EH (cell line): ENCODE measurements around the gene SNX32.

ENCODE experiments used
- DNase-seq: peaks from one replicate; pipeline ENCODE4 v3.0.0-alpha.2; 2015; ENCODE audit warnings: low read depth

The SNX32 gene

DNA sequence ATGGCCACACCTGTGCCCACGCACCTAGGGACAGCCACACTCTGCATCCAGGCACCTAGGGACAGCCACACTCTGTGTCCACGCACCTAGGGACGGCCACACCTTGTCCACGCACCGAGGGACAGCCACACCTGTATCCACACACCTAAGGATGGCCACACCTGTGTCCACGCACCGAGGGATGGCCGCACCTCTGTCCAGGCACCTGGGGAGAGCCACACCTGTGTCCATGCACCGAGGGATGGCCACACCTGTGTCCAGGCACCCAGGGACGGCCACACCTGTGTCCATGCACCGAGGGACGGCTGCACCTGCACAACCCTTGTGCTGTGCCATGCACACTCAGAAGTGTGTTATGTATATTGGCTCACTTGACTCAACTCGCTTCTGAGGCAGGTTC lies 36.1 kb upstream of the SNX32 start:
- no peak for DNase-seq

DNA sequence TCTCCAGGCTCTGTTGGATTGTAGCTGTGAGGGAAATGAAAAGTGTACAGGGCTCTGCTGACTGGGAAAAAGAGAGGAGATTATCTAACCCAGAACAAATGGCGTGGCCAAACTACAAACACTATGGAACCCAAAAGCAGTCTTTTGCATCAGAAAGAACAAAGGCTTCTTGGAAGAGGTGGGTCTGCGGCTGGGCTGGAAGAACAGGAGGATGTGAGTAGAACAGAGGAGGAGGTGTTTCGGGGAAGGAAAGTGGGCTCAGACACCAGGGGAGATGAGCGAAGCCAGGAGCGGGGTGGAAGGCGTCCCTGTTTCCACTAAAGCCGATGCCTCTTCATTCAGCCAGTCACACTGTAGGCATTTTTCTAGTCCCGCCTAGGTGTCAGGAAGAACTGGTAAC lies 34.9 kb upstream of the SNX32 start:
- no peak for DNase-seq

DNA sequence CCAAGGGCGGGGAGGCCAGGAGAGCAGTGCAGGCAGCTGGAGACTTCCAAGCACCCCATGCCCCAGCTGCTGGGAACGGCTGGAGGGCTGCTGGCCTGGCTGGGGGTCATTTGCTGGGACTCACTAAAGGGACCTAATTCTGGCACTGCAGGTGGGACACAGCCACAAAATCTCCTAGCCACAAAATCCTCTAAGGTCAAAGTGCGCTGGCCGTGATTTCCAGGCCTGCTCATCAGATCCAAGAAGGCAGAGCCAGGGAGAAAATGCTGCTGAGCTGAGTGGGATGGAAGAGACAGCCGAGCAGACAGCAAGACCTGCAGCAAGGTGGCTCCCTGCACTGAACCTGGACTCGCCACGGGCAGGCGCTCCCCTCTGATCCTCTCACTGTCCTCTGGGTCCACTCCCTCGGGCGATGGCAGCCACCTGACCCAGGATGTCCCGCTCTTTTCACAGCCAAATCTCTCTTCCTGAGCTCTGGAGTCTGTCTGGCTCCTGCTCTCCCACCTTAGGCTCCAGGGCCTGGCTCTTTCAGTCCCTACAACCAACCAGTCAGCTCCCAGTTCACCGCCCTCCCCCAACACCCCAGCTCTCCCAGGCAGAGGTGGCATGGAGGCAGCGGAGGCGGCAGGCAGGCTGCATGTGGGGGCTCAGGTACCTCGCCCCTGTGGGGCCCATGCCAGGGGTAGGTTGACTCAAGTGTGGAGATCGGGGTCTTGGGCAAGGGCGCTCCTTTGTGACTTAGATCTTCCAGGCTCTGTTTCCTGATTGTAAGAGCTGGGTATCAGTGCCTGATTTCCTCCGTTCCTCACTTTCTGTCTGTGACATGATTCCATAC lies 32.4 kb upstream of the SNX32 start:
- no peak for DNase-seq

DNA sequence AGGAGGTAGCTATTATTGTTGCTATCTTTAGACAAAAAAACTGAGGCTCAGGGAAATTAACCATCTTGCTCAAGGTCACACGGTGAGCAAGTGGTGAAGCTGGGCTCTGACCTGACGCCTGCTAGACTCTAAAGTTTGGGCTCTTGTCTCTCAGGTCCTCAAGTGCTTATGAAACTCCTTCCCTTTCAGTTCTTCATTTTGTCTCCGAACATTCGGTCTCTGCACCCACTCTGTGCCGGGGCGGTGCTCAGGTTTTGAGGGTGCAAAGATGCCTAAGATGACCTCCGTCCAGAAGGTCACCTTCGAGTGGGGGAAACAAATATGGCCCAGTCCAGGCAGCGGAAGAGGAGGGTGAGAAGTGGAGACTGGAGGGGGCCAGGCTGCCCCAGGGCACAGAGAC lies 30.9 kb upstream of the SNX32 start:
- no peak for DNase-seq

DNA sequence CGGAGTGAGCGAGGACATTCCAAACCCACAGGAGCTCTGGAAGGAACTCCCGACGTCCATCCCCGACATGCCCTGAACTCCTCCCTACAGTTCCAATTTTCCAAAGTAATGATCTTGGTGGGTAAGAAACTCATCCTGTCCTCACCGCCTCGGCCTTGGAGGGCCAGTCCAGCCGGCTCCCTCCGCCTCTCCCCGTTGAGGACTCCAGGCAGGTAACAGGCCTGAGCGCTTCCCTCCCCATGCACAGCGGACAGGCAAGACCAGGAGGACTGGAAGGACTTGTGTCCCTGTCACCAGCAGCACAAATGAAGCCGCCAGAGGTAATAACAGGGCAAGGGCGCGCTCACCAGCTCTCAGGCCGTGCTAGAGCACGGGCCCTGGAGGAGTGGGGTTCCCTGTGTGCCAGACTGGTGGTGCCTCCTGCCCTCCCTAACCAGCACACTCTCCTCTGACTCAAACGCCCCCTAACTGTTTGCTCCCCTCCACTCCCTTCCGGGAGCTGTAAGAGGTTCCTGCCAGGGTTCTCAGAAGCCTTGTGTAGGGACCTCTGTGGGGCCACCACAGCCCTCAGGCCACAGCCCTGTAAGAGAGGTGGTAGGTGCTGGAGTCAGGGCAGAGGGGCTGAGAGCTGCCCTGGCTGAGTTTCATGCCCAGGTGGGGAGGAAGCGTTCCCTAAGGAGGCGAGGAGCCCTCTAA lies 29.8 kb upstream of the SNX32 start:
- DNase-seq, result no peak

DNA sequence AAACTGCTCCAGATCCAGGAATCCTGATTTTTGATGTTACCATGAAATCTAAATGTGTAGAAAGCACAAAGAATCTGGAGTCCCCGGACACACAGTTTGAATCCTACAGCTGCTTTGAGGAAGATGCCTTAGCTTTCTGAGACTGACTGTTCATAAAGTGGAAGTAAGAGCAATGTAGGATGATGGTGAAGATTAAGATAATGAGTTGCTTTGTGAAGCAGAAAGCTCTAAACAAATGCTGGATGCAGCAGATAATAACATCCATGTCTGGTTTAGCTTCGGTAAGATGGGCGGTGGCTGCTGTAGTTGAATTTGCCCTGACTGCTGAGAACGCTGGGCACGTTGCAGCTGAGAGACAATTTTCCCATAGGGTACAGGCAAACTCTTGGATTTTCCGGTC lies 26.8 kb upstream of the SNX32 start:
- DNase-seq, result no peak

DNA sequence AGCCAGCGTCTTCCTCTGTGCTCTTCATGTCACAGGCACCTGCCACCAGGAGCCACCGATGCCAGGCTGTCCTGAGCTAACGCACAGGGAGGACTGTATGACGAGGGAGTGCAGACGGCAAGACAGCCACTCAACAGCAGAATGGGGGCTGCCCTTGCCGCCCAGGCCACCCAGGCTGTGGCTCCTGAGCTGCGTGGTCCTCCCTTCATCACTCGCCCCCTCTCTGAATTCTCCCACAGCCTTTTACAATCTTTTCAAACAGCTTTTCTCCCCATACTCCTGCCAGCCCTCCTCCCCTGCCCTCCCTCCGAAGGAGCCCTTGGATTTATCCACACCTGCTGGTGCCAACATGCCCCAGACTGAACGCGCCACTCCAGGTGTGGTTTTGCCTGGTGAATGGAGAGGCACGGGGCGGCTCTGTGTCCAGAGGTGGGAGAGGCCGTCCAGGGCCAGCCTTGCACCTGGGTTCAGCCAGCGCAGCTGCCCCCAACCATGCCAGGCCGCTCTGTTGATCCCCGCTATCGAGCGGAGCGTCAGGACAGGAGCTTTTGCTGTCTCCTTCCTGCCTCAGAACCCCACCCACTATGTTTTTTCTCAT lies 24.9 kb upstream of the SNX32 start:
- DNase-seq, result no peak

DNA sequence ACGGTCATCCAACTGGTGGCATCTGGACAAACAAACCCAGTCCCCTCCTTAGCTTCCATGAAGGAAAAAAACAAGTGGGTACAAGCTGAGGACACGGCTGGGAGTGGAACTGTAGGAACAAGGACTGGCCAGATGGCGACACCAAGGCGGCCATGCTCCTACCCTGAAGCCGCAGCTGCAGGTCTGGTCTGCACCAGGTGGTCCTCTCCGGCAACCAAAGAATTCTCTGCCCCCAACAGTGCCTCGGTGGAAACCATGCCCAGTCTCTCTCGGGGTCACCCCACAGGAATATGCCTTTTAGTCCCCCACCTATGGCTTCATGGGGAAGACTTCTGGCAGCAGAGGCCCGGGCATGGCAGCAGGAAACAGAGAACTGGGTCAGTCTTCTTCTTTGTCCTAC lies 24.3 kb upstream of the SNX32 start:
- DNase-seq, result no peak

DNA sequence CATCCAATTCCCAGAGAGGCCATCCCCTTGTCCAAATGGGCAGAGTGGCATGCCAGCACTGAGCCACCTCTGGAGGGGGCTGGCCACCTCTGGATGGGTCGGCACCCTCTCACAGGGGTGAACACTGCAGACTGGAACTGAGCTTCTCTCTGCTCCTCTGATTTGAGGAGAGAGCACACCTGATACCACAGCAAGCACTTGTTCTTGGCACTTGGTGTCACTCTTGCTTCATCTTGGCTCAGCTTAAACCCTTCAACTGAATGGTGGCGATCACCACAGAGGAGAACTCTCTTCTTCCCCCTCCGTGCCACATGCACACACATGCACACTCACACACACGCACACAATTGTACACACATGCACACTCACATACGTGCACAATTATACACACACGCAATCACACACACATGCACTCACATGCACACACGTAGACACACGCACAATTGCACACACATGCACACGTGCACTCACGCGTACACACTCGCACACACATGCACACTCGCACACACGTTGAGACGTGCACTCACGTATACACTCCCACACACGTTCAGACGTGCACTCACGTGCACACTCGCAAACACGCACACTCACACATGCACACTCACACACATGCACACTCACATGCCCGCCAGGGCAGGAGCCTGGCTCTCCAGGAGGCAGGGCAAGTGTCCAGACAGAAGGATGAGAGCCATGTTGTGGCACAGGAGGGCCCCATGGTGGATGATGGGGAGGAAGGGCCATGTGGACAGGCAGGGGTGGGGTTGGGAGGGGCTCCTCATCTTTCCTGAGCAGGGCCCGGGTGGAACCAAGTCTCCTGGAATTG lies 23.5 kb upstream of the SNX32 start:
- no peak for DNase-seq

DNA sequence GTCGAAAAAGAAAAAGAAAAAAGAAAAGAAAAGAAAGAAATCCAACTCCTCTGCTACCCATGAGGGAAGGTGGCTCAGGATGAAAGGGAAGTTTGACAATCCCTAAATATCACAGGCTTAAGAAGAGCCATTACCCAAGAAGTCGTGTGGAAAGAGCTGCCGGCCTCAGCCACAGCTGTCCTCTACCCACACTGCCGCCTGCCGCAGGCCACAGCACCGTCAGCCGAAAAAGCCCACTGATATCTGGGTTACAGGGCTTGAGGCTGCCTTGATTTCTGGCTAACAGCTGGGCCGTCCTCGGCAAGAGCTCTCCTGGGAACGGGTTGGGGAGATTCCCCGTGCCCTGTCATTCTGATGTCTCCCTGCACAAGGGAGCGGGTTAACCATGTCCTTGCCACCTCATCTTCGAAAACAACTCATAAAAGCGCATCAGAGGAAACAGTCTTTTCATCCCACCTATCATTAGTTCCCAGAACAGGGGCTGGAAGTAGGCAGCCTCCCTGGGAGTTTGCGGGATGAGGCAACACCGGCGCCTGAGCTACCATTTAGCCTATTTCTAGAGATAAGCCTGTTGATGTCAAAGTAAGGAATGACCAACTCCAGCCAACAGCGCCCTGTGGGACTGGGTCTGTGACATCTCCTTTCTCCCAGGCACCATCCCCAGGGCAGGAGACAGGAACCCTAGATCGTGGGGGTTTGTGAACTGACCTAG lies 21.8 kb upstream of the SNX32 start:
- DNase-seq, result no peak

DNA sequence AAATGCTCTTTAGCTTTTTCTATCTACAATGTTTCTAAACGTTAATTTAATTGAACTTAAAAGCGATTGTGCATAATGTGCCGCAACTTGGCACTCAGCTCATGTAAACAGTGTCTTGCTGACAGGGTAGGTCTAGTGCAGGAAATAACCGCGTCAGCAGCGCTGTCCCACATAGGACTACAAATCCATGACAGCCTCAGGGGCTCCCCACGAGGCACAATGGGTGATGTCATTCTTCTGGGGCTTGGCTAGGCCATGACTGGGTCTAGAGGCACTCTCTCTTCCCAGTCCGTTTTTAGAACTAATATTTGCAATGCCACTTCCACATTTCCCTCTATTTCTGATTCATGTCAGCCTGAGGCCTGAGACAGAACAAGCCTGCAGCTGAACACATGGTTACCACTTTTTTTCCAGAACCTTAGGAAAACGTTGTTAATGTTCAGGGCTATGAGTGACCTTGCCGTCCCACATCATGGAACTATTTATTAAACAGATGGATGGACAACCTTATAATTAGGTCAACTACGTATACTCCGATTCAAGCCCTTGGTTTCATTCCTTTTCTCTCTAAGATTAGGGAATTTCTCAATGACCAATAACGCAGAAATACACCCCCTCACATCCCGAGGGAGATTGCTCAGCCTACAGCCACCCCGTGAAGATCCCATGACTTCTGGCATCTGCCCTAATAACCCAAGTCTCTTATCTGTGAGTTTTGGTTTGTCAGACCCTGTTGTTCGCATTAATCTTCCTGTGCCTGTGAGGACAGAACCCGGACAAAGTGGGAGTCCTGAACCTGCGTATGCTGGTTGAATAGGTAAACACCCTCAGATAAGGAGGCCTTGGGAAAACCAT lies 19.4 kb upstream of the SNX32 start:
- DNase-seq, result peak; percentile 20

DNA sequence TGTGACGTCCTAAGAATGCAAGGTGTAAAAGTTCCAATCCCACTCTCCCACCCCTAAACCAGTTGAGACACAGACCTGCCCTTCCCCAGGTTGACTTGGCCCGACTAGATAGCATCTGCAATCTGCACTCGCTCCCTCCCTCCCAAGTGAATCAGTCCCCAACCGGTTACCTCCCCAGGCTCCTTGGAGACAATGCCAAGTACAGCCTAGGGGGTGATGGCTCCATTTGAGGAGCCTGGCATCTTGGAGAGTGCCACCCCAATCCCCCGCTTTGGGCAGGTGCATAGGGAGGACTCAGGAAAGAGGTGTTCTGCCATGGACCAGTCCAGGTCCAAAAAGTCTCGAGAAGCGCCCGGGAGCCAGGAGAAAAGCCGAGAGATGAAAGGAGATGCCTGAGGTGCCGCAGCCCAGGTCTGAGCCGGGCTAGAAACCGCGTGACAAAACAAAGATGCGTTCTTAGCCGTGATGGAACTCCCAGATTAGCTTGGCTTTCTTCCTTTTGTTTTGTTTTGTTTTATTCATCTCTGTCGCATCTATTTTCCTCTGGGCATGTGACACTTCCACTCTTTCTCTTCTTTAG lies 18.7 kb upstream of the SNX32 start:
- no peak for DNase-seq

DNA sequence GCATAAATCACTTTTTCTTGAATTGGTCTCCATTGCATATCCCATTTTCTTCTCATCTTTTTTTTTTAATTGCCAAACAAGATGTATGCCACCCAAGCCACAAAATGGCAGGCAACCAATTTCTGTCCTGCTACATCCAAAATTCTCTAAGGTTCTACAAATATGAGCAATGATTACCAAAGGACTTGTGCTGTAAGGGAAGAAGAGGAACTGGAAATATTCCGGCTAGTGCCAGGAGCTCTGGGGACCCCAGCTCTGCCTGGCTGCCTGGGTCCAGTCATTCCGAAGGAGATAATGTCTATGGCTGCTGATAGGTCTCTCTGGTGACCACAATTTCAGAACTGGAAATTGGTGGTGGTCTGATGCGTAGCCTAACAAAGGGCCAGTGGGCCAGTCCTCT lies 17.1 kb upstream of the SNX32 start:
- no peak for DNase-seq

DNA sequence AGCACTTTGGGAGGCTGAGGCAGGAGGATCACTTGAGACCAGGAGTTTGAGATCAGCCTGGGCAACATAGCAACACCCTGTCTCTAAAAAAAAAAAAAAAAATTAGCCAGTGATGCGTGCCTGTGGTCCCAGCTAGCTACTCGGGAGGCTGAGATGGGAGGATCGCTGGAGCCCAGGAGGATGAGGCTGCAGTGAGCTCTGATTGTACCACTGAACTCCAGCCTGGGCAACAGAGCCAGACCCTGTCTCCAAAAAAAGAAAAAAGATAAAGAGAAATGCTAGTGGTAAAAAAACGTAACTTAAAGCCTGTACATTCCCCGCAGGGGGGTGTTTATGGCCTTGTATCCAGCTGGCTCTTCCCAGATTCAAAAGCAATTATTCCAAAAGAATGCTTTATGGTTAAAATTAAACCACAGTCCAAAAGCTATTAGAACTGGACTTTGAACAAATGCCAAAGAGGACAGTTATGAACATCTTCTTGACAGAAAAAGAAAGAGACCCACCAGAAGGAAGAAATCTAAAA lies 16.4 kb upstream of the SNX32 start:
- DNase-seq, result peak; percentile 41

DNA sequence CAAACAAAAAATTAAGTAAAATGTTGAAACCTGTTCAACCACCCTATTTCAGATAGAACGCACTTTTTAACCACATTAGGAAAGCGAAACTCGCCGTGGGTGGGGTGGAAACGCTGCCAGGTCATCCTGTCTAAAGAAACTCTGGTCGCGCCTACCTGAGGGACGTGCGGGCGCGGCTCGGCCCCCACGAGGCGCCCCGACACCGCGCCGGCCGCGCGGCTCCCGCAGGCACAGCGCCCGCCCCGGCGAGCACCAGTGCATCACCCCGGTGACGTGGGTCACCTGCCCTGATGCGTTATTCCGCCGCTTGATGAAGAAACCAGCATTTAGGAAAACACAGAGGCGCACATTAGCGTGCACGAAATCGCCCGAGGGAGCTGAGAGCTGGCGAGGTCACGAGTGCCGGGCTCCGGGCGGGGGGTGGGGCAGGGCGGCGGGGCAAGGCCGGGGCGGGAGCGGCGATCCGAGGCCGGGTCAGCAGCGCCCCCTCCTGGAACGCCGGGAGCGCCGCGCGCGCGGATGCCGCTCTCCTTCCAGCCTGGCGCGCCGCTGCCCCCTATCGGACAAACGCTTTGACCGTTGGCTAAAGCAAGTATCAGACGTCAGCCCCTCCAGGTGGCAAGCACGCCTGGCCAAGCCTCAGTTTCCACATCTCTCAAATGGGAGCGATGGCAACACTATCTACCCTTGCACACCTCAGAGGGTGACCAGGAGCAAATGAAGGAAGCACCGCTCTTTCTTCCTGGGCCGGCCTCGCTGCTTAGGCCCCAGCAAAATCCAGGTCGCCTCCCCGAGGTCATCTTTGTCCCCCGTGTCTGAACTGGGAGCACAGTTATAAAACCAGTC lies 15.7 kb upstream of the SNX32 start:
- DNase-seq, result peak; percentile 82

DNA sequence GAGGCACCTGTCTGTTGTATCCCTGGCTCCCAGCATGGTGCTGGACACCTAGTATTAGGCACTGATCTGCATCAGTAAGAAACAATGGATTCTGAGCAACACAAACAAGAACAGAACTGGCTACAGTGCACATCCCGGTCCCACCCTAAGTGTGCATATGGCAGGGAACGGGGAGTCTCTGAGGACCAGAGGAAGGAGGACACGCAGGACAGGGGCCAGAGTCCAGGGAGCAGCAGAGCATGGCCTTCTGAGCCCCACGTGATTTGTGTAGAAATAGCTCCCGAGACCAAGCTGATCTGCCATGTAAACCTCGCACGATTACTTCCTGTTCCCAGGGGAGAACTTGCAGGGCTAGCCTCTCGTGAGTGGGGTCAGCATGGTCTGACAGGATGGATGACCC lies 12.7 kb upstream of the SNX32 start:
- no peak for DNase-seq

DNA sequence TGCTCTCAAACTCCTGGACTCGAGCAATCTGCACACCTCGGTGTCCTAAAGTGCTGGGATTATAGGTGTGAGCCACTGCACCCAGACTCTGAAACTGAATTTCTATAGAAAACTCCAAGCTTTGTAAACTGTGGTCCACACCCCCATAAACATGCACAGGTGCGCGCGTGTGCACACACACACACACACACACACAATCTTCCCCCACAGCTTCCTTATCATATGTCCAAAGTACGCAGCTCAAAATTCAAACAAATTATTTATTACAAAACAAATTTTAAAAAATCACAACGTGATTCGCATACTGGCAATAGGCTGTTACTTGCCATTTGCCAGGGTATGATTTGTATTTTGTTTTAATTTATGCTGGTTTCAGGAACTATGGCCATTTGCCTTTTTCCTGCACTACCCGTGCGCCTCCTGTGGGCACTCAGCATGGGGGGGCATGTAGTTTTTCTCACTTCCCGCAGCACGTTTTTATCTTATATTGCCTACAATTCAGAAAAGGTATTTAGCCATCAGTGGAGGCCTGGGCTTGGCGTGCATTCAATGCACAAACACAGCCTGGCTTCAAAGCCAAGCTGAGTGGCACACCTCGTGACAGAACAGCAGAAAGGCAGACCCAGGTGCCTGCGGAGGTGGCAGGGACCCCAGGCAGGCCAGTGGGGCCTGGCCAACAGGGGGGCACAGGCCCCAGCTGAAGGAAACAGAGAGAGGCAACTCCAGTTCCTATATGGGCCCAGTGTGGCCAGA lies 10.8 kb upstream of the SNX32 start:
- no peak for DNase-seq

DNA sequence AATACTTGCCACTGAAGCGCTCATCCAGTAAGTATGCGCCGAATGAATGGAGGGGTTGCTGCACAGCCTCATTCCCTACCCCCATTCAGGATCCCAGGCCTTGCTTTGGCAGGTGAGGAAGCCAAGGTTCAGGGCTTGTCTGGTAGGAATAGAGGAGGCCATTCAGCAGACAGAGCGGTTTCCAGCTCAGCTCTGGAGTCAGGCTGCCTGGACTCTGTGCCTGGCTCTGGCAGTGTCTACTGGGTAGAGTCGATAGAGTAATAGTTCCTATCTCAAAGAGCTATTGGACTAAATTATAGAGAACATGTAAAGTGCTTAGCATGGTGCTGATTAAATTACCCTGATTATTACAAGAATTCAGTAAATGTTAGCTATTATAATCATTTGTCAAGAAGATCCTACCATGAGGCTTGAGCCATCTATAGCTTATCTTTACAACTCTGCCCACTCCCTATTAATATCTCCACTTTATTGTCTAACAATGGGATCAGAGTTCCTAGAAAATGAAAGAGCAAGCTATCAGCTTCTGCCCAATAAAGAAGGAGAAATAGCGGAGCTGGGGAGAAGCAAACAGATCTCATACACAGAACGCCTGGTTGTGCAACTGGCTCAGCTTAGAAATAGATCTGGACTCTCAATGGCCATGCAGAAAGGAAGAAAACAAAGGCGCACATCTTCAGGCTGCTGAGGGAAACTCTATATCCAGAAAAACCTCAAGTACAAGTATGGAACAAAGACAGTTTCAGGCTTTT lies 6.6 kb upstream of the SNX32 start:
- DNase-seq, result no peak
